ENCODE data around the gene ECE1. TPM values are rescaled to one million over a fixed set of nuclear protein-coding genes. Genes with fewer than 3 reads are reported as not detected.
A peak's percentile ranks its signal among the peaks of the same experiment; 100 is the strongest.
"Not testable (repeated sequence)": the region's sequence is repeated elsewhere in the genome, so short reads cannot be mapped to it uniquely, and the experiment has no call there.

Gene ECE1
- total RNA-seq, 3 donors from 2014 or later: 103 to 161 (median 149) TPM

DNA sequence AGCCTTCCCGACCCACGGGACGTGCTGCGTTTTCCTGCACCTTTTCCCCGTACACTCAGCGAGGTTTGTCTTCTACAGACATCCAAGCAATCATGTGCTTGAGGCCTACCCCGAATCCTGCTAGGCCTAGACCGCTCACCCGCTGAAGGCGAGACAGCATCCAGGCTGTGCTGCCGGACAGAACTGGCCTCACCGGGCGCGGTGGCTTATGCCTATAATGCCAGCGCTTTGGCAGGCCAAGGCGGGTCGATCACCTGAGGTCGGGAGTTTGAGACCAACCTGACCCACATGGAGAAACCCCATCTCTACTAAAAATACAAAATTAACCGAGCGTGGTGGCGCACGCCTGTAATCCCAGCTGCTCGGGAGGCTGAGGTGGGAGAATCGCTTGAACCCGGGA lies 54.1 kb downstream of the ECE1 start:
- Histone ChIP-seq H3K4me1 (ENCODE audit: low read depth) (no peaks in the 10 kb centered on the region), H3K36me3 (ENCODE audit: low read depth) (no peaks in the 10 kb centered on the region), H3K4me3 (no peak overlapping the region), H3K9me3 (no peaks in the 10 kb centered on the region)
- ATAC-seq (no peak), DNase-seq (no peak)
- intact Hi-C loops (cut with DNase I, micrococcal nuclease): loop anchor here in 1 of 2 donors (10.0 kb wide), 1 partner anchor 129 kb away; no protein-coding TSS in a partner anchor
- TF ChIP-seq, protein P1, sequence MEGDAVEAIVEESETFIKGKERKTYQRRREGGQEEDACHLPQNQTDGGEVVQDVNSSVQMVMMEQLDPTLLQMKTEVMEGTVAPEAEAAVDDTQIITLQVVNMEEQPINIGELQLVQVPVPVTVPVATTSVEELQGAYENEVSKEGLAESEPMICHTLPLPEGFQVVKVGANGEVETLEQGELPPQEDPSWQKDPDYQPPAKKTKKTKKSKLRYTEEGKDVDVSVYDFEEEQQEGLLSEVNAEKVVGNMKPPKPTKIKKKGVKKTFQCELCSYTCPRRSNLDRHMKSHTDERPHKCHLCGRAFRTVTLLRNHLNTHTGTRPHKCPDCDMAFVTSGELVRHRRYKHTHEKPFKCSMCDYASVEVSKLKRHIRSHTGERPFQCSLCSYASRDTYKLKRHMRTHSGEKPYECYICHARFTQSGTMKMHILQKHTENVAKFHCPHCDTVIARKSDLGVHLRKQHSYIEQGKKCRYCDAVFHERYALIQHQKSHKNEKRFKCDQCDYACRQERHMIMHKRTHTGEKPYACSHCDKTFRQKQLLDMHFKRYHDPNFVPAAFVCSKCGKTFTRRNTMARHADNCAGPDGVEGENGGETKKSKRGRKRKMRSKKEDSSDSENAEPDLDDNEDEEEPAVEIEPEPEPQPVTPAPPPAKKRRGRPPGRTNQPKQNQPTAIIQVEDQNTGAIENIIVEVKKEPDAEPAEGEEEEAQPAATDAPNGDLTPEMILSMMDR (IDR thresholded peaks at IDR 0.05): no peak

DNA sequence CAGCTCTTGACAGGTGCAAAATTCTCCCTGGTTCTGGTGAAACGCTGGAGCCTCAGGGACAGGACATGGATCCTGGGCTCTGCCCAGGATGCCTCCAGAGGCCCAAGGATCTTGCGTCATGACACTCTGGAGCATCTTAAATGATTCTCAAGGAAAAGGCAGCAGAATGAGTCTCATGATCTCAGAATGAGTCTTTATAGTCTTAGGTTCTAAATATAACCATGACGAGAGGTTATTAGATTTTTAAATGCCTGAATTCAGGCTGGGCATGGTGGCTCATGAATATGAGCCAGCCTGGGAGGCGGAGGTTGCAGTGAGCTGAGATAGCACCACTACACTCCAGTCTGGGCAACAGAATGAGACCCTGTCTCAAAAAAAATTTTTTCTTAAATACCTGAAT lies 55.5 kb downstream of the ECE1 start:
- TF ChIP-seq, protein P1 (IDR thresholded peaks at IDR 0.05): no peak
- intact Hi-C loops (cut with DNase I, micrococcal nuclease): loop anchor here (5.0 to 10.0 kb wide), 2 partner anchors 130 to 133 kb away; no protein-coding TSS in a partner anchor
- H3K36me3 ChIP-seq (ENCODE audit: low read depth): no peaks in the 10 kb centered on the region
- H3K4me1 ChIP-seq (ENCODE audit: low read depth): no peaks in the 10 kb centered on the region
- DNase-seq (no peak), ATAC-seq (no peak)
- no peak overlapping the region for H3K4me3 ChIP-seq
- no peaks in the 10 kb centered on the region for H3K9me3 ChIP-seq

DNA sequence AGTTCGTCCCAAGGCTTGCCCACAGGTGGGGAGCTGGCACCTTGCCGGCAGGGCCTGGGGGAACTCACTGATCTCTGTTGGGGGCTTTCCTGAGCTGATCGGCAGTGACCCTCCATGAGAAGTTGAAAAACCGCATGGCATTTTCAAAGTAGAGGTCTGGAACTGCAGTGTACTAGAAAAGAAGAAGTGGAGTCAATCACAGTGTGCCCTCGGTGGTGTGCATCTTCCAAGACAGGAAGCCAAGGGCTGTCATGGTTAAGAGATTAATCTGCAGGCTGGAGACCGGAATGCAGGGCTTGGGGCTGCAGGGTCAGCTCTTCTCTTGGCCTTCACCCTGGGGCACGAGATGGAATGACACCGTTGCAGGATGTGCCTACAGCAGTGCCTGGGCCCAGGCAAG lies 56.8 kb downstream of the ECE1 start:
- intact Hi-C loops (cut with DNase I, micrococcal nuclease): loop anchor here (5.0 to 10.0 kb wide), 2 partner anchors 131 to 134 kb away; no protein-coding TSS in a partner anchor
- DNase-seq (no peak), ATAC-seq (no peak)
- TF ChIP-seq, protein P1 (IDR thresholded peaks at IDR 0.05): no peak
- Histone ChIP-seq H3K4me1 (ENCODE audit: low read depth) (no peaks in the 10 kb centered on the region), H3K36me3 (ENCODE audit: low read depth) (no peaks in the 10 kb centered on the region), H3K9me3 (no peaks in the 10 kb centered on the region), H3K4me3 (no peak overlapping the region)

DNA sequence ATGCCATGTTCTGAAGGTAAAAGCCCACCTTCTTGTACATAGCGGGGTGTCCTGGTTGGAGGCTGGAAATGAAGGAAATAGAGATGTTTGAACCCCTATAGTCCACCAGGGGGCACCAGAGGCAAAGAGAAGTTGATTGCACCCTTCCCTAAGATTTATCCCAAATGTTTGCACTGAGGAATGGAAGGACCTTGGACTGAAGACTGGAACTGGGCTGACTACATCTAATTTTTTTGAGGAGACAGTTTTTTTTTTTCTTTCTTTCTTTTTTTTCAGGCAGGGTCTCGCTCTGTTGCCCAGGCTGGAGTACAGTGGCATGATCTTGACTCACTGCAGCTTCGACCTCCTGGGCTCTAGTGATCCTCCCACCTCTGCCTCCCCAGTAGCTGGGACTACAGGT lies 58.2 kb downstream of the ECE1 start:
- Histone ChIP-seq H3K4me3 (no peak overlapping the region), H3K4me1 (ENCODE audit: low read depth) (no peaks in the 10 kb centered on the region), H3K36me3 (ENCODE audit: low read depth) (no peaks in the 10 kb centered on the region), H3K9me3 (no peaks in the 10 kb centered on the region)
- TF ChIP-seq, protein P1 (IDR thresholded peaks at IDR 0.05): peak; percentile 16
- ATAC-seq: peak; percentile 90
- intact Hi-C loops (cut with DNase I, micrococcal nuclease): loop anchor here (5.0 to 10.0 kb wide), 2 partner anchors 133 to 135 kb away; no protein-coding TSS in a partner anchor
- peak in 1 of 3 donors; percentile 77 for DNase-seq

DNA sequence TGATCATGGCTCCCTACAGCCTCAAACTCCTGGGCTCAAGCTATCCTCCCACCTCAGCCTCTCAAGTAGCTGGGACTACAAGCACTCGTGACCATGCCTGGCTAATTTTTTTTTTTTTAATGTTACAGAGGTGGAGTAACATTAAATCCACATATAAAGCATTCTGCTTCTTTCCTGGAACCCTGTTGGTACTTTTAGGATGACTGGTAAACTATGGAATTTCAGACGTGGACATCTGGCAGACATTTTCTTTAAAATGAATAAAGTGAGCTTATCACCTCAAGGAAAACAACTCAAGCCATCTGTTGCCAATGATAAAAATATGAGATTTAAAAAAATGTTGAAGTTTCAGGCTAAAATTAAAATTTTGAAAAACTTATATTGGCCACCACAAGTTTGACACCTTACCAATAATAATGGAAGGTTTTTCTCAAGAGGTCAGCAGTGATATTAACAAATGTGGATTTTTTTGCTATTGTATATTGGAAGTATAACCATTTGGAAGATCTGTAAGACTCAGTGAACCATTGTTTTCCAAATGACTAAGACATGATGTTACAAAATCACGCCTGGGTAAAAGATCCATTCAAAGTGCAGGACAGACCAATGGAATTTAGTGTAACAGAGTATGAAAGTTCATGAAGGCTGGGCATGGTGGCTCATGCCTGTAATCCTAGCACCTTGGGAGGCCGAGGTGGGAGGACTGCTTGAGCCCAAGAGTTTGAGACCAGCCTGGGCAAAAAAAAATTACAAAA lies 60.8 kb downstream of the ECE1 start:
- Histone ChIP-seq H3K36me3 (ENCODE audit: low read depth) (no peaks in the 10 kb centered on the region), H3K9me3 (no peaks in the 10 kb centered on the region), H3K4me1 (ENCODE audit: low read depth) (no peaks in the 10 kb centered on the region), H3K4me3 (no peak overlapping the region)
- ATAC-seq (no peak), DNase-seq (no peak)
- intact Hi-C loops (cut with DNase I, micrococcal nuclease): no loop called here
- TF ChIP-seq, protein P1 (IDR thresholded peaks at IDR 0.05): no peak

DNA sequence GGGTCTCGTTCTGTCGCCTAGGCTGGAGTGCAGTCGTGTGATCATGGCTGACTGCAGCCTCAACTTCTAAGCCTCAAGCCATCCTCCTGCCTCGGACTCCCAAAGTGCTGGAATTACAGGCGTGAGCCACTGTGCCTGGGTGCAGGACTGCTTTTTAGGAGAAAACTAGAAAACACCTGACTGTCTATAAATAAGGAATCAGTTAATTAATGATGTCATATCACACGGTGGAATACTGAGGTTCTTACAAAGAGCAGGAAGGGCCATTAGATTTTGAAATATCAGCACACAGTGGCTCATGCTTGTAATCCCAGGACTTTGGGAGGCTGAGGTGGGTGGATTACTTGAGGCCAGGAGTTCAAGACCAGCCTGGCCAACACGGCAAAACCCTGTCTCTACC lies 62.0 kb downstream of the ECE1 start:
- DNase-seq; intact Hi-C loops (cut with DNase I, micrococcal nuclease); H3K4me1 ChIP-seq (ENCODE audit: low read depth); ATAC-seq; H3K36me3 ChIP-seq (ENCODE audit: low read depth); H3K9me3 ChIP-seq; H3K4me3 ChIP-seq: not testable (repeated sequence)

Data from mucosa of descending colon (tissue), 3 donors.